Neural cell (in vitro differentiated cells): ENCODE results near the gene SLC11A1. TPM values are rescaled to one million over a fixed set of nuclear protein-coding genes. Genes with fewer than 3 reads are reported as not detected.

Experiments used
- H2AFZ ChIP-seq: fragments of 200-600, 300-800 bp; sonication (generic), shearing (Covaris generic); 2 replicates; pipeline ENCODE4 v1.6.0; 2014; ENCODE audit warnings: low read depth, mild to moderate bottlenecking, antibody characterized with exemption, low read length, moderate library complexity
- H3F3A ChIP-seq: fragments of 200-600 bp; shearing (Covaris generic); 2 replicates; pipeline ENCODE4 v1.6.1; 2016; ENCODE audit warnings: mild to moderate bottlenecking, moderate library complexity, mixed read lengths, antibody characterized with exemption, low read length; ENCODE audit not compliant: insufficient read depth, poor library complexity, severe bottlenecking
- H3K27ac ChIP-seq: fragments of 200-600, 300-800 bp; sonication (generic), shearing (Covaris generic); 2 replicates; pipeline ENCODE4 v1.5.1; 2014; ENCODE audit warnings: mild to moderate bottlenecking, low read length, moderate library complexity
- H3K27me3 ChIP-seq: fragments of 300-800, 200-600 bp; sonication (generic), shearing (Covaris generic); 2 replicates; pipeline ENCODE4 v1.6.0; 2014; ENCODE audit warnings: mild to moderate bottlenecking, low read depth, low read length, moderate library complexity; ENCODE audit not compliant: insufficient read depth
- H3K36me3 ChIP-seq: fragments of 300-800, 200-600 bp; sonication (generic), shearing (Covaris generic); 2 replicates; pipeline ENCODE4 v1.5.1; 2014; ENCODE audit warnings: mild to moderate bottlenecking, antibody characterized with exemption, low read length, moderate library complexity; ENCODE audit not compliant: insufficient read depth
- H3K4me2 ChIP-seq: fragments of 300-800, 200-600 bp; sonication (generic), shearing (Covaris generic); 2 replicates; pipeline ENCODE4 v1.6.0; 2014; ENCODE audit warnings: mild to moderate bottlenecking, low read length
- H3K4me3 ChIP-seq: fragments of 300-800, 200-600 bp; sonication (generic), shearing (Covaris generic); 2 replicates; pipeline ENCODE4 v1.5.1; 2014; ENCODE audit warnings: mild to moderate bottlenecking, low read length, moderate library complexity
- H3K79me2 ChIP-seq: fragments of 200-600 bp; shearing (Covaris generic); replicated peaks from 2 replicates; pipeline ENCODE4 v1.6.0; 2014; ENCODE audit warnings: mild to moderate bottlenecking, low read length, moderate library complexity; ENCODE audit not compliant: insufficient read depth
- H3K9ac ChIP-seq: fragments of 300-800, 200-600 bp; sonication (generic), shearing (Covaris generic); 2 replicates; pipeline ENCODE4 v1.6.1; 2016; ENCODE audit warnings: mild to moderate bottlenecking, low read length, mixed read lengths
- H3K9me2 ChIP-seq: fragments of 200-600 bp; shearing (Covaris generic); 2 replicates; pipeline ENCODE4 v1.6.1; 2016; ENCODE audit warnings: mild to moderate bottlenecking, low read length, mixed read lengths; ENCODE audit not compliant: insufficient read depth
- H3K9me3 ChIP-seq: fragments of 200-600, 300-800 bp; sonication (generic), shearing (Covaris generic); 2 replicates; pipeline ENCODE4 v1.6.1; 2016; ENCODE audit warnings: mild to moderate bottlenecking, mixed run types, low read length, moderate library complexity, mixed read lengths
- H4K20me1 ChIP-seq: fragments of 200-600 bp; shearing (Covaris generic); 2 replicates; pipeline ENCODE4 v1.6.1; 2016; ENCODE audit warnings: mild to moderate bottlenecking, mixed run types; ENCODE audit not compliant: insufficient read depth
- EP300 ChIP-seq: fragments of 450-650 bp; conservative IDR thresholded peaks from 2 replicates; pipeline ENCODE4 v1.6.1; 2014; ENCODE audit warnings: antibody characterized with exemption, mild to moderate bottlenecking, moderate library complexity; ENCODE audit not compliant: poor library complexity, severe bottlenecking
- EZH2 ChIP-seq: fragments of 200-600, 300-800 bp; shearing (Covaris generic), sonication (generic); IDR thresholded peaks from 2 replicates; pipeline ENCODE4 v1.6.1; 2014; ENCODE audit warnings: antibody characterized with exemption, low read length, borderline replicate concordance, mild to moderate bottlenecking; ENCODE audit not compliant: insufficient read depth, poor library complexity, severe bottlenecking
- MXI1 ChIP-seq: fragments of 450-650 bp; conservative IDR thresholded peaks from 2 replicates; pipeline ENCODE4 v1.6.1; 2014; ENCODE audit warnings: antibody characterized with exemption, mild to moderate bottlenecking; ENCODE audit not compliant: poor library complexity, severe bottlenecking
- POLR2AphosphoS5 ChIP-seq: IDR thresholded peaks from 2 replicates; pipeline ENCODE4 v1.6.1; 2012
- RAD21 ChIP-seq: fragments of 450-650 bp; conservative IDR thresholded peaks from 2 replicates; pipeline ENCODE4 v1.6.1; 2014; ENCODE audit warnings: antibody characterized with exemption, mild to moderate bottlenecking, moderate library complexity
- SMC3 ChIP-seq: fragments of 450-650 bp; conservative IDR thresholded peaks from 2 replicates; pipeline ENCODE4 v1.6.1; 2014; ENCODE audit warnings: antibody characterized with exemption, mild to moderate bottlenecking, moderate library complexity; ENCODE audit not compliant: poor library complexity
- TAF1 ChIP-seq: IDR thresholded peaks from 2 replicates; pipeline ENCODE4 v1.6.1; 2012; ENCODE audit warnings: low read depth
- polyA plus RNA-seq: library from polyadenylated mRNA; depleted of rRNA; stranded (reverse); fragments of >200 nt; gene quantifications from 2 replicates; pipeline ENCODE4 v1.2.3, GENCODE V29; 2014
- TF ChIP-seq, protein P1 (sequence below): IDR thresholded peaks from 2 replicates; pipeline ENCODE4 v1.6.1; 2012; ENCODE audit warnings: borderline replicate concordance
- TF ChIP-seq, protein P2 (sequence below): fragments of 450-650 bp; IDR thresholded peaks from 2 replicates; pipeline ENCODE4 v1.5.1; 2014; ENCODE audit warnings: antibody characterized with exemption, mild to moderate bottlenecking, moderate library complexity; ENCODE audit not compliant: poor library complexity, severe bottlenecking

SLC11A1 gene
- polyA plus RNA-seq, 1 donor from 2014 or later, result not detected

DNA sequence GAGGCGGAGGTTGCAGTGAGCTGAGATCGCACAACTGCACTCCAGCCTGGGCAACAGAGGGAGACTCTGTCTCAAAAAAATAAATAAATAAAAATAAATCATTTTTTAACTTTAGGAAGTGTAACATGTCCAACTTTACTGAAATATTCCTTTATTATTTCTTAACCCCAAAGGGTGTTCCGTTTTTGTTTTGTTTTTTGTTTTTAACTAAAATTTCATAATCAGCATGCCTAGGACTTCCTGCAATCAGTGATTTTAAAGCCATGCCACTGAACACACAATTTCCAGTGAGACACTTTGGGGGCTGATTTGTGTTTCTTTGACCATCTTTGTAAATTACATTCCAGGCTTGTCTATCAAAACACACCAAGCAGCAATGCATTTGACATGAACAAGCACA lies 18.3 kb upstream of the SLC11A1 start:
- no peaks in the 10 kb centered on the region for H3K79me2 ChIP-seq
- peaks cover 9% of the 10 kb centered on the region for H3K27me3 ChIP-seq
- no peak overlapping the region for H3K27ac ChIP-seq
- H3K9me2 ChIP-seq, result no peaks in the 10 kb centered on the region
- H2AFZ ChIP-seq, result no peak overlapping the region
- no peaks in the 10 kb centered on the region for H3F3A ChIP-seq
- H4K20me1 ChIP-seq, result no peaks in the 10 kb centered on the region
- no peaks in the 10 kb centered on the region for H3K36me3 ChIP-seq
- H3K4me3 ChIP-seq, result no peak overlapping the region
- no peak overlapping the region for H3K4me2 ChIP-seq
- no peak overlapping the region for H3K9ac ChIP-seq
- H3K9me3 ChIP-seq, result no peaks in the 10 kb centered on the region
- TF ChIP-seq SMC3, result no peak
- TF ChIP-seq EZH2, result no peak
- no peak for TF ChIP-seq RAD21
- TF ChIP-seq POLR2AphosphoS5, result no peak
- TF ChIP-seq, protein P1, sequence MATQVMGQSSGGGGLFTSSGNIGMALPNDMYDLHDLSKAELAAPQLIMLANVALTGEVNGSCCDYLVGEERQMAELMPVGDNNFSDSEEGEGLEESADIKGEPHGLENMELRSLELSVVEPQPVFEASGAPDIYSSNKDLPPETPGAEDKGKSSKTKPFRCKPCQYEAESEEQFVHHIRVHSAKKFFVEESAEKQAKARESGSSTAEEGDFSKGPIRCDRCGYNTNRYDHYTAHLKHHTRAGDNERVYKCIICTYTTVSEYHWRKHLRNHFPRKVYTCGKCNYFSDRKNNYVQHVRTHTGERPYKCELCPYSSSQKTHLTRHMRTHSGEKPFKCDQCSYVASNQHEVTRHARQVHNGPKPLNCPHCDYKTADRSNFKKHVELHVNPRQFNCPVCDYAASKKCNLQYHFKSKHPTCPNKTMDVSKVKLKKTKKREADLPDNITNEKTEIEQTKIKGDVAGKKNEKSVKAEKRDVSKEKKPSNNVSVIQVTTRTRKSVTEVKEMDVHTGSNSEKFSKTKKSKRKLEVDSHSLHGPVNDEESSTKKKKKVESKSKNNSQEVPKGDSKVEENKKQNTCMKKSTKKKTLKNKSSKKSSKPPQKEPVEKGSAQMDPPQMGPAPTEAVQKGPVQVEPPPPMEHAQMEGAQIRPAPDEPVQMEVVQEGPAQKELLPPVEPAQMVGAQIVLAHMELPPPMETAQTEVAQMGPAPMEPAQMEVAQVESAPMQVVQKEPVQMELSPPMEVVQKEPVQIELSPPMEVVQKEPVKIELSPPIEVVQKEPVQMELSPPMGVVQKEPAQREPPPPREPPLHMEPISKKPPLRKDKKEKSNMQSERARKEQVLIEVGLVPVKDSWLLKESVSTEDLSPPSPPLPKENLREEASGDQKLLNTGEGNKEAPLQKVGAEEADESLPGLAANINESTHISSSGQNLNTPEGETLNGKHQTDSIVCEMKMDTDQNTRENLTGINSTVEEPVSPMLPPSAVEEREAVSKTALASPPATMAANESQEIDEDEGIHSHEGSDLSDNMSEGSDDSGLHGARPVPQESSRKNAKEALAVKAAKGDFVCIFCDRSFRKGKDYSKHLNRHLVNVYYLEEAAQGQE, result no peak

DNA sequence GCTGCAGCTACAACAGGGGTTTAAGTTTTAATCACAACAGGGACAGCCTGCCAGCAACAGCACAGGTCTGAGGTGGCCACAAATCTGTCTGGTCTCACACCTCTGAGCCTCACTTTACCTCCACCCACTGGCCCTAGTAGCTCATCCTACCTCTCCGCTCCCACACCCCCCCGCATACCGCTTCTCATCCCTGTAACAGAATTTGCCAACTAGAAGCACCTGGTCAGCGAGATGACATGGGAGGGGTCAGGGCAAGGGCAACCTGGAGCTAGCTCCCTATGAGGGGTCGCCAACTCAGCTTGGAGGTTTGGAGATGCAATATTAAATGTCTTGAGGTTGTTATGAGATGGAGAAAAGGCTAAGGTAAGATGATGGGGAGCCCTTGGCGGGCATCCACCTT lies 17.9 kb upstream of the SLC11A1 start:
- no peaks in the 10 kb centered on the region for H3K9me2 ChIP-seq
- H3K9ac ChIP-seq, result no peak overlapping the region
- no peaks in the 10 kb centered on the region for H4K20me1 ChIP-seq
- H3K36me3 ChIP-seq, result no peaks in the 10 kb centered on the region
- H3K79me2 ChIP-seq, result no peaks in the 10 kb centered on the region
- peaks cover 9% of the 10 kb centered on the region for H3K27me3 ChIP-seq
- no peaks in the 10 kb centered on the region for H3K9me3 ChIP-seq
- H2AFZ ChIP-seq, result no peak overlapping the region
- no peak overlapping the region for H3K27ac ChIP-seq
- no peaks in the 10 kb centered on the region for H3F3A ChIP-seq
- TF ChIP-seq SMC3, result no peak
- H3K4me2 ChIP-seq, result no peak overlapping the region
- H3K4me3 ChIP-seq, result no peak overlapping the region

DNA sequence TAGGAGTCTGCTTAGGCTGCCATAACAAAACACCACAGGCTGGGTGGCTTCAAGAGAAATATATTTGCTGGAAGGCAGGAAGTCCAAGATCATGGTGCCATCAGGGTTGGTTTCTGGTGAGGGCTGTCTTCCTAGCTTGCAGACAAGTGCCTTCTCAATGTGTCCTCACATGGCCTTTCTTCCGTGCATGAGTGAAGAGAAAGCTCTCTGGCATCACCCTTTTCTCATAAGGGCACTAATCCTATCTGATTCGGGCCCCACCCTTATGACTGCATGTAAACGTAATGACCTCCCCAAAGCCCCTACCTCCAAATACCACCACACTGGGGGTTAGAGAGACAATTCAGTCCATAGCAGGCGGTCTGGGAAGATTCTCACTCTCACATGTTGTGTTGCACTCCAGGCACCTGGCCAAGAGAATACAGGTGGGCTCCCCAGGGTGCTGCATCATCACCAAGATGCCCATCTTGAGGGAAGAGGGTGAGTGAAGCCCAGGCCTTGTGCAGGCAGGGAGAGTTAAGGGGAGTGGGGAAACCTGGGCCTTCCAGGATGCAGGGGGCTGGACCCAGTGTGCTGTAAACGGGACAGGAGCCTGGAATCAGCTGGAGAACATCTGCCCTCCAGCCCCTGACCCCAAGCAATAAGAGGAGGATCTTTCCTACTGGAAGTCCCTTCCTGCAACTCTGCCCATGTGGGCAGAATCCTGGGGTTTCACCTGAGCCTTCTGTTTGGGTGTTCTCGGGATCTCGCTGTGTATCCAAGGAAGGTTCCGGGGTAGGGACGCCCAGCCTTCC lies 15.3 kb upstream of the SLC11A1 start:
- Histone ChIP-seq H3K4me2 (no peak overlapping the region), H3K27me3 (peaks cover 9% of the 10 kb centered on the region), H4K20me1 (no peaks in the 10 kb centered on the region), H3K36me3 (no peaks in the 10 kb centered on the region), H3K9me2 (no peaks in the 10 kb centered on the region), H3K27ac (no peak overlapping the region), H3K79me2 (no peaks in the 10 kb centered on the region), H3F3A (no peaks in the 10 kb centered on the region), H2AFZ (no peak overlapping the region), H3K9ac (no peak overlapping the region), H3K4me3 (no peak overlapping the region), H3K9me3 (no peaks in the 10 kb centered on the region)
- TF ChIP-seq EZH2 (no peak), SMC3 (no peak), RAD21 (no peak), TAF1 (no peak), EP300 (no peak), POLR2AphosphoS5 (no peak), MXI1 (no peak)
- TF ChIP-seq, protein P2, sequence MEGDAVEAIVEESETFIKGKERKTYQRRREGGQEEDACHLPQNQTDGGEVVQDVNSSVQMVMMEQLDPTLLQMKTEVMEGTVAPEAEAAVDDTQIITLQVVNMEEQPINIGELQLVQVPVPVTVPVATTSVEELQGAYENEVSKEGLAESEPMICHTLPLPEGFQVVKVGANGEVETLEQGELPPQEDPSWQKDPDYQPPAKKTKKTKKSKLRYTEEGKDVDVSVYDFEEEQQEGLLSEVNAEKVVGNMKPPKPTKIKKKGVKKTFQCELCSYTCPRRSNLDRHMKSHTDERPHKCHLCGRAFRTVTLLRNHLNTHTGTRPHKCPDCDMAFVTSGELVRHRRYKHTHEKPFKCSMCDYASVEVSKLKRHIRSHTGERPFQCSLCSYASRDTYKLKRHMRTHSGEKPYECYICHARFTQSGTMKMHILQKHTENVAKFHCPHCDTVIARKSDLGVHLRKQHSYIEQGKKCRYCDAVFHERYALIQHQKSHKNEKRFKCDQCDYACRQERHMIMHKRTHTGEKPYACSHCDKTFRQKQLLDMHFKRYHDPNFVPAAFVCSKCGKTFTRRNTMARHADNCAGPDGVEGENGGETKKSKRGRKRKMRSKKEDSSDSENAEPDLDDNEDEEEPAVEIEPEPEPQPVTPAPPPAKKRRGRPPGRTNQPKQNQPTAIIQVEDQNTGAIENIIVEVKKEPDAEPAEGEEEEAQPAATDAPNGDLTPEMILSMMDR, result no peak
- TF ChIP-seq, protein P1, result no peak
